Measurements from ENCODE around the gene RTEL1. TPM values are rescaled to one million over a fixed set of nuclear protein-coding genes. Genes with fewer than 3 reads are reported as not detected.
"Not testable (repeated sequence)": the region's sequence is repeated elsewhere in the genome, so short reads cannot be mapped to it uniquely, and the experiment has no call there.

RTEL1 gene
- total RNA-seq, 1 experiment from 2014 or later, result 25.6 TPM

DNA sequence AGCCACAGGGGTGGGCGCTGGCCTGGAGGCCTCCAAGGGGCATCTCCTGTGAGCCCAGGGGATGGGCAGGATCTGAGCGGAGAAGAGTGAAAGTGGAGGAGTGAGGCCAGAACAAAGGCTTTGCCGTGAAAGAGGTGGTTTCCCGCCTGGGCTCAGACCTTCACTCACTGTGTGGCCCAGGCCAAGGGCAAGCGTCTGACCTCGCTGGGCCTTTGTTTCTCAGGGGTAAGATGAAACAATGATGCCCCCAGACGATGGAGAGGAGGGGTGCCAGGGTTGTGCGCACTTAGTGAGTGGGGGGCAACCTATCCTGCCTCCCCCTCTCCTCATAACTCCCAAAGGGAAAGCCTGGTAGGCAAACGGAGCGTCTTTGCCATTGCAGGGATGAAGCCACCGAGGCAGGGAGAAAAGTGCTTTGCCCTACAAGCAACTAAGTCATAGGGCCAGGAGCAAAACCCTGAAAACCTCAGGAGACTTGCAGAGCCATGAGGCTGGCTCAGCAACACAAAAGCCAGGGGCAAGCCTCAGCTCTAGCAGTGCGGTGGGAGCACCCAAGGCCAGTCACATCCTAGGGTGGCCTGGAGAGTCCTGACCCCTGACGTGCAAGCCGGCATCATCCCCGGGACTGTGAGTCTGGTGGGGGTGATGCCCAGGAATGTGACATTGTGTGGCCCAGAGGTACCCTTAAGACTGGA is 4.0 kb upstream of the RTEL1 start:
- Histone ChIP-seq H3K27me3 (no peaks in the 10 kb centered on the region), H3K36me3 (no peaks in the 10 kb centered on the region), H3K9me3 (replicated peaks) (no peaks in the 10 kb centered on the region), H3K27ac (peak overlapping the region; percentile 10; the same call in 1 of the 2 replicates), H3K4me1 (peaks cover 6% of the 10 kb centered on the region; the same call in 1 of the 2 replicates), H3K4me3 (peak overlapping the region; percentile 52)
- no peak for DNase-seq

DNA sequence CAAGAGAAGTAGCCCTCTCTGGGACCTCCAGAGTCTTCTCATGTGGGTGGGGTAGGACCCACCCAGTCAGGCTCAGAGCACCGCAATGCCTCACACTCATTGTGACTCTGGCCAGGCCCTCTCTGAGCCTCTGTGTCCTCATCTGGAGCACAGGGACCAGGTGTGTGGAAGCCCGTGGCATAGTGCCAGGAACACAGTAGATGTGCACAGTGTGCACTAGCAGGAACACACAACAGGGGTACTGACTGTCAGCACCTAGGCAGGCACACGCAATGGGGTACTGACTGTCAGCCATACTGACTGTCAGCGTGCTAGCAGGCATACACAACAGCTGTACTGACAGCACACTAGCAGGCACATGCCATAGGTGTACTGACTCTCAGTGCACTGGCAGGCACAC is 2.9 kb upstream of the RTEL1 start:
- Histone ChIP-seq H3K4me1 (peaks cover 6% of the 10 kb centered on the region; the same call in 1 of the 2 replicates), H3K4me3 (no peak overlapping the region), H3K27ac (no peak overlapping the region), H3K36me3 (no peaks in the 10 kb centered on the region), H3K9me3 (replicated peaks) (no peaks in the 10 kb centered on the region), H3K27me3 (no peaks in the 10 kb centered on the region)
- no peak for DNase-seq

DNA sequence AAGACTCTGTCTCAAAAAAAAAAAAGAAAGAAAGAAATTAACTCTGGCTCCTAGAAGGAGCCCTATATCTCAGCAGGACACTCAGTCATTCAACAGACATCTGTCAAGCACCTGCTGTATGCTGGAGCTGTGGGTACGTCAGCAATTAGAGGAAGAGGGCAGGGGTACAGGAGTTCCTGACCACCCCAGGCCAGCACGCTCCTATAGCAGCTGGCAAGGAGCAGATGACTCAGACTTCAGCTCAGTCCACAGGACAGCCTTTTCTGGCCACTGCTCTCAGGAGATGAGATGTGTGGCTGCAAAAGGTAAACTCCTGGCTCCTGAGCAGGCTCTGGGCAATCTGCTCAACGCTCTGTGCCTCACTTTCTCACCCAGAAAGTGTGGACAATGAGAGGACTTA is 1.7 kb upstream of the RTEL1 start:
- H3K27me3 ChIP-seq, result no peaks in the 10 kb centered on the region
- peaks cover 6% of the 10 kb centered on the region; the same call in 1 of the 2 replicates for H3K4me1 ChIP-seq
- no peak for DNase-seq

DNA sequence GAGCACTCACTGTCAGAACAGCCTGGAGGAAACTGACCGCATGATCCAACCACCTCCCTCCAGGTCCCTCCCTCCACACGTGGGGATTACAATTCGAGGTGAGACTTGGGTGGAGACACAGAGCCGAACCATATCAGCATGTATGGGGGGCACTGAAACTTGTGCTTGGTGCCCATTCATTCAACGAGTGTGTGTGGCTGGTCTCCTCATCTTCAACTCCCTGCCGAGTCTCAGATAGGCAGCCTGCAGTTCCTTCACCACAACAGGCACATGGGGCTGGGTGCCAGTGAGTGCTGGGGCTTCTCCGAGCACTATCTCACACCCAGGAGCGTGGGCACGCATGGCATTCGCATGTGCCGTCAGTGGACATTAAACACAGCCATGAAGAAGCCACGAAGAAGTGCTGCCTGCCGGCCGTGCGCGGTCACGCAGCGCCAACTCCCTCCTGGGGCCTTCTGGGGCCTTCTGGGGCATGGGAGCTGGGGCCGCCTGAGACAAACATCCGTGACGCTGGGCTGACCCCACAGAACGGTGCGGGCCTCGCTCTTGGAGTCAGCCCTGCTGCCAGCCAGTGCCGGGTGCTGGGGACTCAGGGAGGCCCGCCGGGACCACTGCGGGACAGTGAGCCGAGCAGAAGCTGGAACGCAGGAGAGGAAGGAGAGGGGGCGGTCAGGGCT is 714 bp upstream of the RTEL1 start:
- Histone ChIP-seq H3K4me3 (peak overlapping the region; percentile 91), H3K36me3 (peaks cover 13% of the 10 kb centered on the region), H3K4me1 (peaks cover 6% of the 10 kb centered on the region; the same call in 1 of the 2 replicates), H3K9me3 (replicated peaks) (no peaks in the 10 kb centered on the region), H3K27me3 (no peaks in the 10 kb centered on the region), H3K27ac (peak overlapping the region; percentile 90)
- peak; percentile 80 to 81 for DNase-seq

More for the DNA sequence above, 1.7 kb upstream of the RTEL1 start:
- H3K27ac ChIP-seq, result no peak overlapping the region
- H3K36me3 ChIP-seq, result peaks cover 6% of the 10 kb centered on the region; the same call in 1 of the 2 replicates
- no peak overlapping the region for H3K4me3 ChIP-seq
- H3K9me3 ChIP-seq (replicated peaks), result no peaks in the 10 kb centered on the region

DNA sequence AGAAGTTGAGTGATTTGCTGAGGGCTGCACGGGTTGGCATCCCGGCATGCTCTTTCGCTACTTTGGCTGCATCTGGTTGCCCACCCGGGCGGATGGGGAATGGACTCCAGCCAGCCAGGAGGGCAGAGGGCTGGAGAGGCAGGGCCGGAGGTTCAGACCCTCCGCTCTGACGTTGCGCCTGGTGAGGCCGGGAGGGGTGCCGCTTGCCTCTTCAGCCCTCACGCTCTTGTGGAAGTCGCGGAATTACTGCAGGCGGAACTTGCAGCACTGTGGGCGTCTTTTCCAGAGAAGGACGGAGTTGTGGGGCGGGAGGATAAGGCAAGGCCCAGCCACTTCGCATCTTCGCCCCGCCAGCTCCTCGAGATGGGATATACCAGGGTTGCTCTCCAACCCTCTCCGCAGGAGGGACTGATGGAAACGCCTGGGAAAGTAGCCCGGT is 656 bp downstream of the RTEL1 start:
- no peaks in the 10 kb centered on the region for H3K9me3 ChIP-seq (replicated peaks)
- no peak for DNase-seq
- H3K27ac ChIP-seq, result peak overlapping the region; percentile 90
- peaks cover 26% of the 10 kb centered on the region for H3K36me3 ChIP-seq
- peaks cover 6% of the 10 kb centered on the region; the same call in 1 of the 2 replicates for H3K4me1 ChIP-seq
- H3K4me3 ChIP-seq, result peak overlapping the region; percentile 91
- H3K27me3 ChIP-seq, result no peaks in the 10 kb centered on the region

DNA sequence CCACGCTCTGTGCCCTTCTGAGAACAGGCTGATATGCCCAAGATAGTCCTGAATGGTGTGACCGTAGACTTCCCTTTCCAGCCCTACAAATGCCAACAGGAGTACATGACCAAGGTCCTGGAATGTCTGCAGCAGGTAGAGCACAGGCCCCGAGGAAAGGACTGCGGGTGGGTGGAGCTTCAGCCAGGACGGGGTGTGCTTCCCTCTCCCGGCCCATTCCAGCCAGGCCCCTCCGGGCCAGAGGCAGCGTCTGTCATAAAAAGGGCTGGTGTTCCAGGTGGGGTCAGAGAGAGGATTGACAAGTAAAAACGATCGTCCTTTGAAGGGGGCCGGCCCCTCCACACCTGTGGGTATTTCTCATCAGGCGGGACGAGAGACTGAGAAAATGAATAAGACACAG is 1.3 kb downstream of the RTEL1 start:
- no peak for DNase-seq
- peak overlapping the region; percentile 91 for H3K4me3 ChIP-seq
- peaks cover 6% of the 10 kb centered on the region; the same call in 1 of the 2 replicates for H3K4me1 ChIP-seq
- peaks cover 28% of the 10 kb centered on the region for H3K36me3 ChIP-seq
- no peaks in the 10 kb centered on the region for H3K27me3 ChIP-seq
- H3K9me3 ChIP-seq (replicated peaks), result no peaks in the 10 kb centered on the region
- no peak overlapping the region for H3K27ac ChIP-seq

DNA sequence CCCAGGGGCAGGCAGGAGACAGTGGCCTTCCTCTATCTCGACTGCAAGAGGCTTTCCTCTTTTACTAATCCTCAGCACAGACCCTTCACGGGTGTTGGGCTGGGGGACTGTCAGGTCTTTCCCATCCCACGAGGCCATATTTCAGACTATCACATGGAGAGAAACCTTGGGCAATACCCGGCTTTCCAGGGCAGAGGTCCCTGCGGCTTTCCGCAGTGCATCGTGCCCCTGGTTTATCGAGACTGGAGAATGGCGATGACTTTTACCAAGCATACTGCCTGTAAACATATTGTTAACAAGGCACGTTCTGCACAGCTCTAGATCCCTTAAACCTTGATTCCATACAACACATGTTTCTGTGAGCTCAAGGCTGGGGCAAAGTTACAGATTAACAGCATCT is 2.1 kb downstream of the RTEL1 start:
- H3K36me3 ChIP-seq, result peaks cover 28% of the 10 kb centered on the region
- not testable (repeated sequence) for H3K4me3 ChIP-seq; H3K27ac ChIP-seq; H3K27me3 ChIP-seq; DNase-seq; H3K4me1 ChIP-seq; H3K9me3 ChIP-seq (replicated peaks)

GRCh38 chr20:63660622-63661021 is 2.5 kb downstream of the RTEL1 start:
- Histone ChIP-seq H3K27ac (no peak overlapping the region), H3K4me1 (peaks cover 6% of the 10 kb centered on the region; the same call in 1 of the 2 replicates), H3K36me3 (peaks cover 28% of the 10 kb centered on the region), H3K4me3 (no peak overlapping the region), H3K9me3 (replicated peaks) (no peaks in the 10 kb centered on the region), H3K27me3 (no peaks in the 10 kb centered on the region)
- DNase-seq, result no peak

DNA sequence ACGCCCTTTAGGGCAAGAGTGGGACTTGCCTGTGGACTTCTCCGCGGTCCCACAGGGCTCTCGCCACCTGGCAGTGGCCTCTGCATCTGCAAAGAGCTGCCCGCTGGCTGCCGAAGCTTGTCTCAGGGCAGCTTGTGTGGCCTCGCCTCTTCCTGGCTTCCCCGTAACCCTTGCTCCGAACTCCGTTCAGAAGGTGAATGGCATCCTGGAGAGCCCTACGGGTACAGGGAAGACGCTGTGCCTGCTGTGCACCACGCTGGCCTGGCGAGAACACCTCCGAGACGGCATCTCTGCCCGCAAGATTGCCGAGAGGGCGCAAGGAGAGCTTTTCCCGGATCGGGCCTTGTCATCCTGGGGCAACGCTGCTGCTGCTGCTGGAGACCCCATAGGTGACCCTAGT is 3.0 kb downstream of the RTEL1 start:
- no peaks in the 10 kb centered on the region for H3K9me3 ChIP-seq (replicated peaks)
- H3K36me3 ChIP-seq, result peaks cover 32% of the 10 kb centered on the region
- DNase-seq, result no peak
- H3K27ac ChIP-seq, result no peak overlapping the region
- H3K4me1 ChIP-seq, result peaks cover 6% of the 10 kb centered on the region; the same call in 1 of the 2 replicates
- H3K27me3 ChIP-seq, result no peaks in the 10 kb centered on the region
- H3K4me3 ChIP-seq, result no peak overlapping the region

- H3K36me3 ChIP-seq, result peaks cover 40% of the 10 kb centered on the region
- DNase-seq, result no peak
- H3K4me1 ChIP-seq, result peaks cover 2% of the 10 kb centered on the region; the same call in 1 of the 2 replicates
- no peaks in the 10 kb centered on the region for H3K9me3 ChIP-seq (replicated peaks)
- no peak overlapping the region for H3K27ac ChIP-seq
- no peaks in the 10 kb centered on the region for H3K27me3 ChIP-seq
- H3K4me3 ChIP-seq, result no peak overlapping the region
Observed at GRCh38 chr20:63661959-63662812, 4.1 kb downstream of the RTEL1 start.

DNA sequence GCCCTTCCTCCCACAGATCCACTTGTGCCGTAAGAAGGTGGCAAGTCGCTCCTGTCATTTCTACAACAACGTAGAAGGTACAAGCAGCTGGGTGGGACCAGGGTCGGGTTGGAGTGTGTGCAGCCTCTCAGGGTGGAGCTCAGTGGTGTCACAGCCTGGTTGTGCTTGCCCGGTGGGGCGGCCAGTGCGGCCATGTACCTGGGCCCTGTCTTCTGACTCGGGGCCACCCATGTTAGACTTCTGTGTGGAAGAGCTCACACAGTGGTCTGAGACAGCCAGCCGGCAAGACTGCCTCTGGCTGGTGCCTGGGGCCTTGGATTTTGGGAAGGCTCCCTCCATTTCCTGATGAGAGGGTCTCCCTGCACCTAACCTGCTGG is 4.7 kb downstream of the RTEL1 start:
- H3K27me3 ChIP-seq, result no peaks in the 10 kb centered on the region
- no peak overlapping the region for H3K4me3 ChIP-seq
- H3K36me3 ChIP-seq, result peaks cover 45% of the 10 kb centered on the region
- H3K4me1 ChIP-seq, result no peaks in the 10 kb centered on the region
- no peaks in the 10 kb centered on the region for H3K9me3 ChIP-seq (replicated peaks)
- no peak overlapping the region for H3K27ac ChIP-seq
- DNase-seq, result no peak

- no peak for DNase-seq
- H3K36me3 ChIP-seq, result peaks cover 52% of the 10 kb centered on the region
- H3K4me3 ChIP-seq, result no peak overlapping the region
- H3K4me1 ChIP-seq, result no peaks in the 10 kb centered on the region
- no peaks in the 10 kb centered on the region for H3K27me3 ChIP-seq
- H3K9me3 ChIP-seq (replicated peaks), result no peaks in the 10 kb centered on the region
- no peak overlapping the region for H3K27ac ChIP-seq
Observed at GRCh38 chr20:63663332-63664066, 5.4 kb downstream of the RTEL1 start.

GRCh38 chr20:63664143-63664851 is 6.2 kb downstream of the RTEL1 start:
- no peak for DNase-seq

More at GRCh38 chr20:63664143-63664851, 6.2 kb downstream of the RTEL1 start:
- Histone ChIP-seq H3K4me3 (no peak overlapping the region), H3K27ac (no peak overlapping the region), H3K9me3 (replicated peaks) (no peaks in the 10 kb centered on the region), H3K4me1 (no peaks in the 10 kb centered on the region), H3K27me3 (no peaks in the 10 kb centered on the region), H3K36me3 (peaks cover 60% of the 10 kb centered on the region)

Data from SJCRH30 (cell line).